Keratinocyte (primary cell): ENCODE data around the gene KCNJ3. TPM values are rescaled to one million over a fixed set of nuclear protein-coding genes. Genes with fewer than 3 reads are reported as not detected.

Experiments used
- DNase-seq: peaks from one replicate; pipeline ENCODE4 v3.0.0-alpha.2; 2011; ENCODE audit warnings: low read depth, missing footprints, low spot score
- FAIRE-seq: peaks from 2 replicates; lab custom pipeline; 2011; peaks lifted over from hg19 to GRCh38; lab: Jason Lieb, UNC
- H2AFZ ChIP-seq: 2 replicates; pipeline ENCODE4 v1.6.0; 2012; ENCODE audit warnings: low read length, control low read depth, inconsistent platforms; ENCODE audit not compliant: control insufficient read depth
- H3K27ac ChIP-seq: 2 replicates; pipeline ENCODE4 v1.5.1; 2011; ENCODE audit warnings: low read length; ENCODE audit not compliant: control insufficient read depth, insufficient read depth
- H3K27me3 ChIP-seq: 3 replicates; pipeline ENCODE4 v1.6.0; 2011; ENCODE audit warnings: low read length; ENCODE audit not compliant: control insufficient read depth, insufficient read depth; ENCODE audit errors: extremely low read depth
- H3K36me3 ChIP-seq, 2 experiments: 2 replicates in 1 of 2; 3 replicates in 1 of 2; pipeline ENCODE4 v1.5.1; 2011; ENCODE audit warnings: low read length in 2 of 2, mild to moderate bottlenecking in 1 of 2; ENCODE audit not compliant: control insufficient read depth in 2 of 2, insufficient read depth in 2 of 2; ENCODE audit errors: extremely low read depth in 1 of 2
- H3K4me1 ChIP-seq: 3 replicates; pipeline ENCODE4 v1.5.1; 2011; ENCODE audit warnings: low read length; ENCODE audit not compliant: control insufficient read depth, insufficient read depth; ENCODE audit errors: extremely low read depth
- H3K4me2 ChIP-seq: 3 replicates; pipeline ENCODE4 v1.6.0; 2011; ENCODE audit warnings: low read depth, low read length; ENCODE audit not compliant: control insufficient read depth, insufficient read depth; ENCODE audit errors: extremely low read depth
- H3K4me3 ChIP-seq, 3 experiments: fragments of 200-600 bp in 1 of 3; sonication (generic) in 1 of 3; 2 replicates in 2 of 3; 3 replicates in 1 of 3; pipeline ENCODE4 v1.5.1; 2011 to 2016; ENCODE audit warnings: low read length in 3 of 3, mild to moderate bottlenecking in 3 of 3, control low read depth in 2 of 3, inconsistent platforms in 1 of 3, low read depth in 1 of 3, mixed read lengths in 1 of 3, mixed run types in 1 of 3, moderate library complexity in 1 of 3; ENCODE audit not compliant: control insufficient read depth in 2 of 3, insufficient read depth in 2 of 3; ENCODE audit errors: extremely low read depth in 1 of 3
- H3K79me2 ChIP-seq: 2 replicates; pipeline ENCODE4 v1.6.0; 2012; ENCODE audit warnings: low read length; ENCODE audit not compliant: control insufficient read depth, insufficient read depth
- H3K9ac ChIP-seq: 3 replicates; pipeline ENCODE4 v1.6.0; 2011; ENCODE audit warnings: low read length; ENCODE audit not compliant: control insufficient read depth, insufficient read depth; ENCODE audit errors: extremely low read depth
- H3K9me1 ChIP-seq: 3 replicates; pipeline ENCODE4 v1.6.0; 2011; ENCODE audit warnings: low read length; ENCODE audit not compliant: control insufficient read depth, insufficient read depth; ENCODE audit errors: extremely low read depth
- H3K9me3 ChIP-seq: 2 replicates; pipeline ENCODE4 v1.5.1; 2012; ENCODE audit warnings: low read depth, low read length; ENCODE audit not compliant: control insufficient read depth
- H4K20me1 ChIP-seq: 3 replicates; pipeline ENCODE4 v1.6.0; 2011; ENCODE audit warnings: low read length; ENCODE audit not compliant: control insufficient read depth, insufficient read depth; ENCODE audit errors: extremely low read depth
- CTCF ChIP-seq, 3 experiments: IDR thresholded peaks in 1 of 3; conservative IDR thresholded peaks in 1 of 3; optimal IDR thresholded peaks in 1 of 3; 2 replicates in 2 of 3; 3 replicates in 1 of 3; pipeline versions ENCODE3 to v1.5.1; 2011; ENCODE audit warnings: low read length in 3 of 3, mild to moderate bottlenecking in 3 of 3, moderate library complexity in 2 of 3, control low read depth in 1 of 3, inconsistent platforms in 1 of 3; ENCODE audit not compliant: insufficient read depth in 2 of 3; ENCODE audit errors: extremely low read depth in 1 of 3
- EZH2 ChIP-seq: IDR thresholded peaks from one replicate; pipeline ENCODE4 v1.6.1; 2012; ENCODE audit warnings: inconsistent platforms, mild to moderate bottlenecking, low read length, moderate library complexity
- dilution Hi-C: fragments of 300-500 bp; cut with MboI; formaldehyde crosslinking; loops from one replicate; pipeline ENCODE4 v1.7.0; 2020; ENCODE audit warnings: low sequenced_read_pairs; ENCODE audit not compliant: extremely low pct_ligation_motif_present
- polyA minus RNA-seq, 3 experiments: library from RNA; depleted of rRNA, polyadenylated mRNA; stranded (reverse); fragments of >200 nt; gene quantifications; 1 replicate in 1 of 3; 2 replicates in 1 of 3; 3 replicates in 1 of 3; pipeline ENCODE4 v1.2.3, GENCODE V29; 2011
- polyA plus RNA-seq, 5 experiments: library from polyadenylated mRNA; depleted of rRNA in 3 of 5; stranded (reverse) in 3 of 5; stranded (forward) in 1 of 5; unstranded in 1 of 5; fragments of >200 nt; gene quantifications; 1 replicate in 1 of 5; 2 replicates in 3 of 5; 3 replicates in 1 of 5; pipeline versions ENCODE4 v1.2.1 to v1.2.3, GENCODE V29; 2011 to 2012; ENCODE audit warnings: missing spikeins in 2 of 5, low read depth in 1 of 5, low replicate concordance in 1 of 5

Gene KCNJ3, protein sequence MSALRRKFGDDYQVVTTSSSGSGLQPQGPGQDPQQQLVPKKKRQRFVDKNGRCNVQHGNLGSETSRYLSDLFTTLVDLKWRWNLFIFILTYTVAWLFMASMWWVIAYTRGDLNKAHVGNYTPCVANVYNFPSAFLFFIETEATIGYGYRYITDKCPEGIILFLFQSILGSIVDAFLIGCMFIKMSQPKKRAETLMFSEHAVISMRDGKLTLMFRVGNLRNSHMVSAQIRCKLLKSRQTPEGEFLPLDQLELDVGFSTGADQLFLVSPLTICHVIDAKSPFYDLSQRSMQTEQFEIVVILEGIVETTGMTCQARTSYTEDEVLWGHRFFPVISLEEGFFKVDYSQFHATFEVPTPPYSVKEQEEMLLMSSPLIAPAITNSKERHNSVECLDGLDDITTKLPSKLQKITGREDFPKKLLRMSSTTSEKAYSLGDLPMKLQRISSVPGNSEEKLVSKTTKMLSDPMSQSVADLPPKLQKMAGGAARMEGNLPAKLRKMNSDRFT
- polyA plus RNA-seq (not detected in 3 replicates), polyA minus RNA-seq (not detected in 3 replicates)
- polyA plus RNA-seq (2011; ENCODE audit: low read depth) = not detected
- not detected in 2 replicates for polyA plus RNA-seq (2011; cell fraction: cytosol; rRNA removed)
- polyA plus RNA-seq (2011; cell fraction: nucleus; rRNA removed) = not detected in 2 replicates
- polyA plus RNA-seq (2012; ENCODE audit: low replicate concordance) = not detected in 2 replicates
- not detected for polyA minus RNA-seq (2011; cell fraction: cytosol; rRNA and poly(A)+ RNA removed)
- not detected in 2 replicates for polyA minus RNA-seq (2011; cell fraction: nucleus; rRNA and poly(A)+ RNA removed)

DNA sequence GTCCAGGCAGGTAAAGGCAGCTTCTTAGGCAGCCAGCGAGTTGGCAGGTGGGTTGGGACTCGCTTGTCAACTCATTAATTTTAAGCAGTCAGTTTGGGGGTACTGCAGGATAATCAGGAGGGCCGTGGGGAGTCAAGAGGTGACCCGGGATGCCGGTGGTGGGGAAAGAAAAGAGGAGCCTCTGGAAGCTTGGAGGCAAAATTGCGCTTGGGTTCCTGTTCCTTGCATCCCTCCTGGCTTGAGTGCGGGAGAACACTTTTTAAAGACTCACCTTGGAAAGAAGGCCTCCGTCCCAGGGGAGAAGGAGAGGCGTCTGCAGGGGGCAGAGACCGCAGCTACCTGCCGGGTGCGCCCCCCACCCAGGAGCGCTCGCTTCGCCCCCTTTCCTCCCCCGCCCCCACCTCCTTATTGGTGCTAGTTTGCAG lies at the start of gene KCNJ3:
Gene KCNJ3, plus strand, starts transcription at position 400 of the 425 bp plus-strand sequence. CDS start 81 bp downstream, outside the sequence.
- no peak for FAIRE-seq
- Histone ChIP-seq H3K27me3 (peaks cover 25% of the 10 kb centered on the region), H3K79me2 (no peaks in the 10 kb centered on the region), H3K4me3 (no peak within 1 kb of the TSS), H3K27ac (no peak within 1 kb of the TSS), H2AFZ (peak within 1 kb of the TSS; percentile 30), H4K20me1 (no peaks in the 10 kb centered on the region), H3K36me3 (no peaks in the 10 kb centered on the region), H3K4me2 (no peak within 1 kb of the TSS), H3K9me1 (no peaks in the 10 kb centered on the region), H3K9ac (no peak within 1 kb of the TSS), H3K9me3 (no peaks in the 10 kb centered on the region), H3K4me1 (no peaks in the 10 kb centered on the region)
- no peak for TF ChIP-seq EZH2
- no peak for TF ChIP-seq CTCF (optimal IDR thresholded peaks at IDR 0.05 in 1 of 3, IDR thresholded peaks at IDR 0.05 in 1 of 3, conservative IDR thresholded peaks at IDR 0.05 in 1 of 3; ENCODE audit: extremely low read depth in 1 of 3, insufficient read depth in 2 of 3, low read length in 3 of 3)
- dilution Hi-C loops = no loop called here
- DNase-seq = no peak

DNA sequence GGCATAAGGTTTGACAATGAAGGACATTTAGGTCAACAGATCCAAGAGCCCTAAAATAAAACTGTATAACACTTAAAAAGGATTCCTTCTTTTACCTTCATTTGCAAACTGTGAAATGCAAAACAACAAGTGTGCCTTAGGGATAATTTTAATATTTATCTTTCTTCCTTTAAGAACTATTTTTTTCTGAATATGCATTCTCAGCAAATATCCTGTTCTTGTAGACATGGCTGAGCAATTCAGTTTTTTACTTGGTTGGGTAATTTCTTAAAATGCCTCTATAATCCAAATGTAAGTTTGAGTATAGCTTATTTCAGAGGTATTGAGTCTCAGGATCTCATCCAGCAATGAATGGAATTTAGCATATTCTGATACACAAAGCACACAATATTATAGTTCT lies 43.0 kb upstream of the KCNJ3 start:
- no peaks in the 10 kb centered on the region for H3K27me3 ChIP-seq
- no peaks in the 10 kb centered on the region for H4K20me1 ChIP-seq
- H3K9me3 ChIP-seq = no peaks in the 10 kb centered on the region
- H3K36me3 ChIP-seq = no peaks in the 10 kb centered on the region
- no peaks in the 10 kb centered on the region for H3K4me1 ChIP-seq
- FAIRE-seq (no peak), DNase-seq (no peak)
- no peaks in the 10 kb centered on the region for H3K79me2 ChIP-seq
- dilution Hi-C loops = no loop called here
- H3K9ac ChIP-seq = no peak overlapping the region
- no peak overlapping the region for H2AFZ ChIP-seq
- H3K4me3 ChIP-seq = no peak overlapping the region
- H3K9me1 ChIP-seq = no peaks in the 10 kb centered on the region
- no peak for TF ChIP-seq CTCF (optimal IDR thresholded peaks at IDR 0.05 in 1 of 3, IDR thresholded peaks at IDR 0.05 in 1 of 3, conservative IDR thresholded peaks at IDR 0.05 in 1 of 3; ENCODE audit: extremely low read depth in 1 of 3, insufficient read depth in 2 of 3, low read length in 3 of 3)
- TF ChIP-seq EZH2 = no peak
- no peak overlapping the region for H3K27ac ChIP-seq
- no peak overlapping the region for H3K4me2 ChIP-seq
